NAMALWA (cell line): ENCODE data around the gene NIM1K.
A peak's percentile ranks its signal among the peaks of the same experiment; 100 is the strongest.
"Not testable (repeated sequence)": the region's sequence is repeated elsewhere in the genome, so short reads cannot be mapped to it uniquely, and the experiment has no call there.

Source experiments
- DNase-seq: peaks from one replicate; pipeline ENCODE4 v3.0.0-alpha.2; 2015; ENCODE audit warnings: low spot score

The NIM1K gene

GRCh38 chr5:43230707-43231106 is 38.7 kb downstream of the NIM1K start:
- DNase-seq: no peak

GRCh38 chr5:43231977-43232376 is 40.0 kb downstream of the NIM1K start:
- DNase-seq: peak; percentile 46

- DNase-seq: no peak
Observed at GRCh38 chr5:43232943-43233833, 41.2 kb downstream of the NIM1K start.

- no peak for DNase-seq
Observed at GRCh38 chr5:43233946-43234345, 41.9 kb downstream of the NIM1K start.

- no peak for DNase-seq
Observed at GRCh38 chr5:43236653-43237355, 44.8 kb downstream of the NIM1K start.

GRCh38 chr5:43242196-43242595 is 50.2 kb downstream of the NIM1K start:
- no peak for DNase-seq

- DNase-seq: no peak
Observed at GRCh38 chr5:43243270-43243669, 51.2 kb downstream of the NIM1K start.

GRCh38 chr5:43244823-43245565 is 53.0 kb downstream of the NIM1K start:
- DNase-seq: no peak

GRCh38 chr5:43245724-43246385 is 53.8 kb downstream of the NIM1K start:
- no peak for DNase-seq

GRCh38 chr5:43251754-43252153 is 59.7 kb downstream of the NIM1K start:
- DNase-seq: no peak

GRCh38 chr5:43255704-43256103 is 63.7 kb downstream of the NIM1K start:
- DNase-seq: no peak

- no peak for DNase-seq
Observed at GRCh38 chr5:43256261-43256966, 64.4 kb downstream of the NIM1K start.

- DNase-seq: no peak
Observed at GRCh38 chr5:43258116-43258515, 66.1 kb downstream of the NIM1K start.

- DNase-seq: not testable (repeated sequence)
Observed at GRCh38 chr5:43262269-43262668, 70.2 kb downstream of the NIM1K start.

GRCh38 chr5:43268188-43268820 is 76.3 kb downstream of the NIM1K start:
- DNase-seq: no peak

- DNase-seq: no peak
Observed at GRCh38 chr5:43270645-43271044, 78.6 kb downstream of the NIM1K start.

- no peak for DNase-seq
Observed at GRCh38 chr5:43273552-43273951, 81.5 kb downstream of the NIM1K start.

GRCh38 chr5:43274435-43275114 is 82.5 kb downstream of the NIM1K start:
- DNase-seq: no peak

- no peak for DNase-seq
Observed at GRCh38 chr5:43275391-43275790, 83.4 kb downstream of the NIM1K start.

GRCh38 chr5:43279548-43280274 is 87.7 kb downstream of the NIM1K start:
- DNase-seq: no peak
